DOHH2 (cell line): ENCODE data around the gene RNF32.

ENCODE experiments used
- CTCF ChIP-seq: fragments of 200-600 bp; sonication (generic); IDR thresholded peaks from one replicate; pipeline ENCODE4 v1.5.1; 2014; ENCODE audit warnings: antibody characterized with exemption, mild to moderate bottlenecking, low read depth, low read length; ENCODE audit not compliant: poor library complexity, severe bottlenecking
- EZH2phosphoT487 ChIP-seq: fragments of 200-600 bp; sonication (generic); IDR thresholded peaks from 2 replicates; pipeline ENCODE4 v1.6.1; 2017; ENCODE audit warnings: borderline replicate concordance, mild to moderate bottlenecking, antibody characterized with exemption, low read length, moderate library complexity, mixed read lengths

- TF ChIP-seq CTCF (no peak), EZH2phosphoT487 (no peak)
Observed at GRCh38 chr7:156654511-156655234, 14.1 kb downstream of the RNF32 start.
